Subcutaneous abdominal adipose tissue (tissue), 5 donors: Measurements from ENCODE around the gene TBC1D16.
"Not testable (repeated sequence)": the region's sequence is repeated elsewhere in the genome, so short reads cannot be mapped to it uniquely, and the experiment has no call there.

ENCODE experiments used
- H3K27ac ChIP-seq: one replicate; pipeline ENCODE4 v1.7.0; 2013; ENCODE audit warnings: low read depth, mild to moderate bottlenecking, inconsistent platforms, low read length, moderate library complexity
- H3K27me3 ChIP-seq, 5 donors: one replicate each; pipeline ENCODE4 v1.7.0; 2013; ENCODE audit warnings: low read length in 5 of 5, inconsistent platforms in 1 of 5; ENCODE audit not compliant: control insufficient read depth in 5 of 5, insufficient read depth in 4 of 5
- H3K36me3 ChIP-seq, 5 donors: one replicate each; pipeline ENCODE4 v1.7.0; 2013; ENCODE audit warnings: low read length in 5 of 5; ENCODE audit not compliant: control insufficient read depth in 5 of 5, insufficient read depth in 5 of 5
- H3K4me1 ChIP-seq, 5 donors: one replicate each; pipeline ENCODE4 v1.7.0; 2013; ENCODE audit warnings: low read length in 5 of 5, mild to moderate bottlenecking in 3 of 5, moderate library complexity in 1 of 5; ENCODE audit not compliant: control insufficient read depth in 5 of 5, insufficient read depth in 5 of 5
- H3K4me3 ChIP-seq, 5 donors: one replicate each; pipeline ENCODE4 v1.7.0; 2013; ENCODE audit warnings: low read length in 5 of 5, low read depth in 1 of 5
- H3K9ac ChIP-seq, 5 donors: one replicate each; pipeline ENCODE4 v1.7.0; 2013; ENCODE audit warnings: low read length in 5 of 5, mild to moderate bottlenecking in 4 of 5, moderate library complexity in 3 of 5
- H3K9me3 ChIP-seq, 5 donors: one replicate each; pipeline ENCODE4 v1.7.0; 2013; ENCODE audit warnings: low read length in 5 of 5; ENCODE audit not compliant: control insufficient read depth in 5 of 5
- donor health status: healthy.
- donor health status: healthy.
- donor health status: healthy.
- donor health status: healthy.
- donor health status: healthy.

TBC1D16 gene

GRCh38 chr17:79962467-79962866, 73.2 kb downstream of the TBC1D16 start:
- not testable (repeated sequence) for H3K27ac ChIP-seq, H3K36me3 ChIP-seq, H3K4me3 ChIP-seq, H3K9me3 ChIP-seq, H3K4me1 ChIP-seq, H3K27me3 ChIP-seq, H3K9ac ChIP-seq

GRCh38 chr17:79961567-79961966, 74.1 kb downstream of the TBC1D16 start:
- H3K27ac ChIP-seq, H3K4me1 ChIP-seq, H3K36me3 ChIP-seq, H3K27me3 ChIP-seq, H3K9me3 ChIP-seq, H3K9ac ChIP-seq, H3K4me3 ChIP-seq: not testable (repeated sequence)

GRCh38 chr17:79960788-79961522, 74.7 kb downstream of the TBC1D16 start:
- Histone ChIP-seq H3K9me3 (peaks cover 0 to 4% (median 3%) of the 10 kb centered on the region in 5 donors), H3K36me3 (no peaks in the 10 kb centered on the region), H3K4me1 (peaks cover 0 to 2% (median 0%) of the 10 kb centered on the region in 5 donors), H3K27me3 (no peaks in the 10 kb centered on the region), H3K9ac (no peak overlapping the region), H3K27ac (no peak overlapping the region), H3K4me3 (peak overlapping the region in 1 of 5 donors; percentile 32)

- Histone ChIP-seq H3K36me3 (peaks cover 0 to 3% (median 0%) of the 10 kb centered on the region in 5 donors), H3K27ac (no peak overlapping the region), H3K27me3 (no peaks in the 10 kb centered on the region), H3K4me3 (no peak overlapping the region), H3K9me3 (peaks cover 0 to 4% (median 3%) of the 10 kb centered on the region in 5 donors), H3K9ac (no peak overlapping the region), H3K4me1 (peaks cover 0 to 2% (median 0%) of the 10 kb centered on the region in 5 donors)
These were observed 76.6 kb downstream of the TBC1D16 start for GRCh38 chr17:79959042-79959441.

- no peak overlapping the region for H3K27ac ChIP-seq
- peaks cover 0 to 4% (median 3%) of the 10 kb centered on the region in 5 donors for H3K9me3 ChIP-seq
- no peak overlapping the region for H3K4me3 ChIP-seq
- H3K36me3 ChIP-seq: peaks cover 0 to 3% (median 0%) of the 10 kb centered on the region in 5 donors
- peaks cover 5 to 11% (median 10%) of the 10 kb centered on the region in 5 donors for H3K4me1 ChIP-seq
- H3K9ac ChIP-seq: no peak overlapping the region
- no peaks in the 10 kb centered on the region for H3K27me3 ChIP-seq
These were observed 78.8 kb downstream of the TBC1D16 start for GRCh38 chr17:79956853-79957252.

- H3K4me3 ChIP-seq, H3K27me3 ChIP-seq, H3K36me3 ChIP-seq, H3K27ac ChIP-seq, H3K9ac ChIP-seq, H3K9me3 ChIP-seq: not testable (repeated sequence)
- peaks cover 6 to 16% (median 15%) of the 10 kb centered on the region in 5 donors for H3K4me1 ChIP-seq
These were observed 79.3 kb downstream of the TBC1D16 start for GRCh38 chr17:79956441-79956735.

- Histone ChIP-seq H3K4me1 (peaks cover 7 to 21% (median 20%) of the 10 kb centered on the region in 5 donors), H3K27me3 (no peaks in the 10 kb centered on the region), H3K27ac (no peak overlapping the region), H3K4me3 (no peak overlapping the region), H3K9me3 (peaks cover 0 to under 1% (median 0%) of the 10 kb centered on the region in 5 donors), H3K9ac (no peak overlapping the region), H3K36me3 (peaks cover 0 to 3% (median 0%) of the 10 kb centered on the region in 5 donors)
These were observed 79.8 kb downstream of the TBC1D16 start for GRCh38 chr17:79955691-79956440.

- no peak overlapping the region for H3K9ac ChIP-seq
- H3K4me1 ChIP-seq: peaks cover 7 to 25% (median 22%) of the 10 kb centered on the region in 5 donors
- H3K9me3 ChIP-seq: no peaks in the 10 kb centered on the region
- no peaks in the 10 kb centered on the region for H3K27me3 ChIP-seq
- H3K4me3 ChIP-seq: no peak overlapping the region
- H3K36me3 ChIP-seq: peaks cover 0 to 7% (median under 1%) of the 10 kb centered on the region in 5 donors
- no peak overlapping the region for H3K27ac ChIP-seq
These were observed 80.5 kb downstream of the TBC1D16 start for GRCh38 chr17:79955167-79955549.

- Histone ChIP-seq H3K27ac (no peak overlapping the region), H3K27me3 (no peaks in the 10 kb centered on the region), H3K9me3 (no peaks in the 10 kb centered on the region), H3K9ac (no peak overlapping the region), H3K4me3 (no peak overlapping the region), H3K4me1 (peaks cover 7 to 25% (median 22%) of the 10 kb centered on the region in 5 donors), H3K36me3 (peaks cover 0 to 14% (median 6%) of the 10 kb centered on the region in 5 donors)
These were observed 81.1 kb downstream of the TBC1D16 start for GRCh38 chr17:79954281-79955166.
